Measurements from ENCODE around the gene CEACAM8.
"Not testable (repeated sequence)": the region's sequence is repeated elsewhere in the genome, so short reads cannot be mapped to it uniquely, and the experiment has no call there.

The CEACAM8 gene

GRCh38 chr19:42540071-42540553, 54.6 kb downstream of the CEACAM8 start:
- DNase-seq, result no peak

GRCh38 chr19:42538841-42539709, 55.6 kb downstream of the CEACAM8 start:
- DNase-seq, result no peak

GRCh38 chr19:42535276-42535675, 59.4 kb downstream of the CEACAM8 start:
- not testable (repeated sequence) for DNase-seq

- DNase-seq, result no peak
Measured at GRCh38 chr19:42534391-42534790, 60.3 kb downstream of the CEACAM8 start.

GRCh38 chr19:42532891-42533290, 61.8 kb downstream of the CEACAM8 start:
- no peak for DNase-seq

- peak; percentile 28 for DNase-seq
Measured at GRCh38 chr19:42531313-42531712, 63.4 kb downstream of the CEACAM8 start.
